HepG2 (cell line): ENCODE measurements around the gene ARID5B. TPM values are rescaled to one million over a fixed set of nuclear protein-coding genes. Genes with fewer than 3 reads are reported as not detected.
A peak's percentile ranks its signal among the peaks of the same experiment; 100 is the strongest.

ENCODE experiments used
- PRMT3 ChIP-seq: sonication (generic); formaldehyde crosslinking; IDR thresholded peaks from 2 replicates; pipeline ENCODE4 v1.8.1; 2022; ENCODE audit warnings: low read depth, mild to moderate bottlenecking, moderate library complexity, missing genetic modification reagents, borderline replicate concordance
- RBAK ChIP-seq: sonication (generic); formaldehyde crosslinking; IDR thresholded peaks from 2 replicates; pipeline ENCODE4 v1.5.1; 2020; ENCODE audit warnings: mild to moderate bottlenecking, missing genetic modification reagents
- ZFP36L1 ChIP-seq: sonication (generic); formaldehyde crosslinking; IDR thresholded peaks from 2 replicates; pipeline ENCODE4 v1.8.0; 2022; ENCODE audit warnings: mild to moderate bottlenecking, missing genetic modification reagents, moderate library complexity
- ZNF251 ChIP-seq: sonication (generic); formaldehyde crosslinking; IDR thresholded peaks from 2 replicates; pipeline ENCODE4 v1.9.0; 2021; ENCODE audit warnings: mild to moderate bottlenecking, missing genetic modification reagents
- ZNF383 ChIP-seq: sonication (generic); formaldehyde crosslinking; IDR thresholded peaks from 2 replicates; pipeline ENCODE4 v1.4.0; 2020; ENCODE audit warnings: missing genetic modification reagents, mild to moderate bottlenecking, borderline replicate concordance
- ZNF773 ChIP-seq: sonication (generic); formaldehyde crosslinking; IDR thresholded peaks from 2 replicates; pipeline ENCODE4 v1.4.0; 2020; ENCODE audit warnings: missing genetic modification reagents, borderline replicate concordance
- polyA plus RNA-seq, 8 experiments: library from polyadenylated mRNA; depleted of rRNA in 3 of 8; stranded (reverse) in 7 of 8; unstranded in 1 of 8; fragments of >200 nt; fragmentation: Illumina TruSeq in 4 of 8; extraction: Trizol in 4 of 8; gene quantifications; 2 replicates each; pipeline versions ENCODE4 v1.2.1 to v1.2.3, GENCODE V29; 2011 to 2016; ENCODE audit warnings: low read depth in 4 of 8, missing spikeins in 1 of 8, mixed read lengths in 1 of 8; ENCODE audit not compliant: insufficient read depth in 1 of 8
- total RNA-seq, 5 experiments: library from RNA; depleted of rRNA; stranded (reverse); fragments of >200 nt; fragmentation: Illumina TruSeq; extraction: Trizol; gene quantifications; 2 replicates each; pipeline ENCODE4 v1.2.3, GENCODE V29; 2016; ENCODE audit warnings: low read depth in 1 of 5
- TF ChIP-seq, protein P1 (sequence below): sonication (generic); formaldehyde crosslinking; IDR thresholded peaks from 2 replicates; pipeline ENCODE4 v1.9.0; 2021; ENCODE audit warnings: mild to moderate bottlenecking, missing genetic modification reagents
- TF ChIP-seq, protein P2 (sequence below): fragments of 450-650 bp; IDR thresholded peaks from 2 replicates; pipeline ENCODE4 v1.6.1; 2017; ENCODE audit warnings: mild to moderate bottlenecking
- TF ChIP-seq, protein P3 (sequence below): sonication (generic); formaldehyde crosslinking; IDR thresholded peaks from 2 replicates; pipeline ENCODE4 v1.8.1; 2023; ENCODE audit warnings: missing genetic modification reagents, inconsistent platforms, borderline replicate concordance
- TF ChIP-seq, protein P4 (sequence below), 2 experiments: fragments of 450-650 bp in 1 of 2; sonication (generic) in 1 of 2; formaldehyde crosslinking; IDR thresholded peaks; 2 replicates each; pipeline versions ENCODE4 v1.5.0 to v1.8.0; 2020 to 2022; ENCODE audit warnings: mild to moderate bottlenecking in 1 of 2, missing genetic modification reagents in 1 of 2
- TF ChIP-seq, protein P5 (sequence below): sonication (generic); formaldehyde crosslinking; IDR thresholded peaks from 2 replicates; pipeline ENCODE4 v1.4.0; 2020; ENCODE audit warnings: mild to moderate bottlenecking, missing genetic modification reagents, borderline replicate concordance
- TF ChIP-seq, protein P6 (sequence below): sonication (generic); formaldehyde crosslinking; IDR thresholded peaks from 2 replicates; pipeline ENCODE4 v1.8.0; 2022; ENCODE audit warnings: missing genetic modification reagents, mild to moderate bottlenecking, inconsistent platforms, borderline replicate concordance

Gene ARID5B
- total and polyA plus RNA-seq, 2 of the 13 experiments (the other 11 are each of a cell fraction or from before 2014, with no cell fraction given) = 6.2 to 21.1 TPM

DNA sequence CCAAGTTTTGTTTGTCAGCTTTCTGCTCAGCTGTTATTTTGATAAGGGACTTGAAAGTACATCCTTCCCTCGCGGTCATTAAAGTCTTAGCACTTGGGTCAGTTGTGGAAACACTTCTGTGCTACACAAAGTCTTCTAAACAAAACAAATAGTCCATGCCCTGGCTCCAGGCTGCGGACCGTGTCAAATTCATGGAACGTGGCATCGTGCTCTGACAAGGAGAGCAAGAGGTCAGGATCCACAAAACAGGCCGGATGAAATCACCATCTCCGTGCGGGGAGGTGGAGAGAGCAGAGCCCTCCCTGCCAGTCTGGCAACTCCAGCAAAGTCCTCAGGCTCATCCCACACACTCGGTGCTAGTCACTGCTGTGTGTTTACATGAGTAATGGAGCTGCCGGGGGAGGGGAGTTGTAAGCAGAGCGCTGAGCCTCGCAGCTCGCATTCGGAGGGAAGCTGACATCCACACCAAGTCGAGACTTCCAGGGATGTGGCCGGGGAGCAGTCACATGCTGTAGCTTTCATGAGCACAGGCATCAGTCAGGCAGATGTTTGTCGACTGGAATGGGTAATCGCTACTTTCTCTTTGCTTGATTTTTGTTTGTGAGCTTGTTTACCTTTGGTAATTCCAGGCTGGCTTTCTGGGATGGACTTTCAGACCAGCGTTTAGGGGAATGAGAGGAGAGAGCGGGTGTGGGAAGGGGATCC is 147.6 kb downstream of the ARID5B start (continued):
- TF ChIP-seq, protein P1, sequence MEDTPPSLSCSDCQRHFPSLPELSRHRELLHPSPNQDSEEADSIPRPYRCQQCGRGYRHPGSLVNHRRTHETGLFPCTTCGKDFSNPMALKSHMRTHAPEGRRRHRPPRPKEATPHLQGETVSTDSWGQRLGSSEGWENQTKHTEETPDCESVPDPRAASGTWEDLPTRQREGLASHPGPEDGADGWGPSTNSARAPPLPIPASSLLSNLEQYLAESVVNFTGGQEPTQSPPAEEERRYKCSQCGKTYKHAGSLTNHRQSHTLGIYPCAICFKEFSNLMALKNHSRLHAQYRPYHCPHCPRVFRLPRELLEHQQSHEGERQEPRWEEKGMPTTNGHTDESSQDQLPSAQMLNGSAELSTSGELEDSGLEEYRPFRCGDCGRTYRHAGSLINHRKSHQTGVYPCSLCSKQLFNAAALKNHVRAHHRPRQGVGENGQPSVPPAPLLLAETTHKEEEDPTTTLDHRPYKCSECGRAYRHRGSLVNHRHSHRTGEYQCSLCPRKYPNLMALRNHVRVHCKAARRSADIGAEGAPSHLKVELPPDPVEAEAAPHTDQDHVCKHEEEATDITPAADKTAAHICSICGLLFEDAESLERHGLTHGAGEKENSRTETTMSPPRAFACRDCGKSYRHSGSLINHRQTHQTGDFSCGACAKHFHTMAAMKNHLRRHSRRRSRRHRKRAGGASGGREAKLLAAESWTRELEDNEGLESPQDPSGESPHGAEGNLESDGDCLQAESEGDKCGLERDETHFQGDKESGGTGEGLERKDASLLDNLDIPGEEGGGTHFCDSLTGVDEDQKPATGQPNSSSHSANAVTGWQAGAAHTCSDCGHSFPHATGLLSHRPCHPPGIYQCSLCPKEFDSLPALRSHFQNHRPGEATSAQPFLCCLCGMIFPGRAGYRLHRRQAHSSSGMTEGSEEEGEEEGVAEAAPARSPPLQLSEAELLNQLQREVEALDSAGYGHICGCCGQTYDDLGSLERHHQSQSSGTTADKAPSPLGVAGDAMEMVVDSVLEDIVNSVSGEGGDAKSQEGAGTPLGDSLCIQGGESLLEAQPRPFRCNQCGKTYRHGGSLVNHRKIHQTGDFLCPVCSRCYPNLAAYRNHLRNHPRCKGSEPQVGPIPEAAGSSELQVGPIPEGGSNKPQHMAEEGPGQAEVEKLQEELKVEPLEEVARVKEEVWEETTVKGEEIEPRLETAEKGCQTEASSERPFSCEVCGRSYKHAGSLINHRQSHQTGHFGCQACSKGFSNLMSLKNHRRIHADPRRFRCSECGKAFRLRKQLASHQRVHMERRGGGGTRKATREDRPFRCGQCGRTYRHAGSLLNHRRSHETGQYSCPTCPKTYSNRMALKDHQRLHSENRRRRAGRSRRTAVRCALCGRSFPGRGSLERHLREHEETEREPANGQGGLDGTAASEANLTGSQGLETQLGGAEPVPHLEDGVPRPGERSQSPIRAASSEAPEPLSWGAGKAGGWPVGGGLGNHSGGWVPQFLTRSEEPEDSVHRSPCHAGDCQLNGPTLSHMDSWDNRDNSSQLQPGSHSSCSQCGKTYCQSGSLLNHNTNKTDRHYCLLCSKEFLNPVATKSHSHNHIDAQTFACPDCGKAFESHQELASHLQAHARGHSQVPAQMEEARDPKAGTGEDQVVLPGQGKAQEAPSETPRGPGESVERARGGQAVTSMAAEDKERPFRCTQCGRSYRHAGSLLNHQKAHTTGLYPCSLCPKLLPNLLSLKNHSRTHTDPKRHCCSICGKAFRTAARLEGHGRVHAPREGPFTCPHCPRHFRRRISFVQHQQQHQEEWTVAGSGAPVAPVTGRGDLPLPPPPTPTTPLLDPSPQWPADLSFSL (CRISPR knock-in tag) = peak; percentile 78
- TF ChIP-seq ZNF251 (CRISPR knock-in tag) (no peak), ZNF773 (CRISPR knock-in tag) (no peak), PRMT3 (peak; percentile 90; the same call in 1 of the 2 replicates), ZFP36L1 (CRISPR knock-in tag) (peak; percentile 74; the same call in 1 of the 2 replicates), RBAK (CRISPR knock-in tag) (no peak), ZNF383 (CRISPR knock-in tag) (no peak)
- TF ChIP-seq, protein P2, sequence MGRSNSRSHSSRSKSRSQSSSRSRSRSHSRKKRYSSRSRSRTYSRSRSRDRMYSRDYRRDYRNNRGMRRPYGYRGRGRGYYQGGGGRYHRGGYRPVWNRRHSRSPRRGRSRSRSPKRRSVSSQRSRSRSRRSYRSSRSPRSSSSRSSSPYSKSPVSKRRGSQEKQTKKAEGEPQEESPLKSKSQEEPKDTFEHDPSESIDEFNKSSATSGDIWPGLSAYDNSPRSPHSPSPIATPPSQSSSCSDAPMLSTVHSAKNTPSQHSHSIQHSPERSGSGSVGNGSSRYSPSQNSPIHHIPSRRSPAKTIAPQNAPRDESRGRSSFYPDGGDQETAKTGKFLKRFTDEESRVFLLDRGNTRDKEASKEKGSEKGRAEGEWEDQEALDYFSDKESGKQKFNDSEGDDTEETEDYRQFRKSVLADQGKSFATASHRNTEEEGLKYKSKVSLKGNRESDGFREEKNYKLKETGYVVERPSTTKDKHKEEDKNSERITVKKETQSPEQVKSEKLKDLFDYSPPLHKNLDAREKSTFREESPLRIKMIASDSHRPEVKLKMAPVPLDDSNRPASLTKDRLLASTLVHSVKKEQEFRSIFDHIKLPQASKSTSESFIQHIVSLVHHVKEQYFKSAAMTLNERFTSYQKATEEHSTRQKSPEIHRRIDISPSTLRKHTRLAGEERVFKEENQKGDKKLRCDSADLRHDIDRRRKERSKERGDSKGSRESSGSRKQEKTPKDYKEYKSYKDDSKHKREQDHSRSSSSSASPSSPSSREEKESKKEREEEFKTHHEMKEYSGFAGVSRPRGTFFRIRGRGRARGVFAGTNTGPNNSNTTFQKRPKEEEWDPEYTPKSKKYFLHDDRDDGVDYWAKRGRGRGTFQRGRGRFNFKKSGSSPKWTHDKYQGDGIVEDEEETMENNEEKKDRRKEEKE = no peak
- TF ChIP-seq, protein P3, sequence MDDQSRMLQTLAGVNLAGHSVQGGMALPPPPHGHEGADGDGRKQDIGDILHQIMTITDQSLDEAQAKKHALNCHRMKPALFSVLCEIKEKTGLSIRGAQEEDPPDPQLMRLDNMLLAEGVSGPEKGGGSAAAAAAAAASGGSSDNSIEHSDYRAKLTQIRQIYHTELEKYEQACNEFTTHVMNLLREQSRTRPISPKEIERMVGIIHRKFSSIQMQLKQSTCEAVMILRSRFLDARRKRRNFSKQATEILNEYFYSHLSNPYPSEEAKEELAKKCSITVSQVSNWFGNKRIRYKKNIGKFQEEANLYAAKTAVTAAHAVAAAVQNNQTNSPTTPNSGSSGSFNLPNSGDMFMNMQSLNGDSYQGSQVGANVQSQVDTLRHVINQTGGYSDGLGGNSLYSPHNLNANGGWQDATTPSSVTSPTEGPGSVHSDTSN (CRISPR knock-in tag) = no peak
- TF ChIP-seq, protein P4, sequence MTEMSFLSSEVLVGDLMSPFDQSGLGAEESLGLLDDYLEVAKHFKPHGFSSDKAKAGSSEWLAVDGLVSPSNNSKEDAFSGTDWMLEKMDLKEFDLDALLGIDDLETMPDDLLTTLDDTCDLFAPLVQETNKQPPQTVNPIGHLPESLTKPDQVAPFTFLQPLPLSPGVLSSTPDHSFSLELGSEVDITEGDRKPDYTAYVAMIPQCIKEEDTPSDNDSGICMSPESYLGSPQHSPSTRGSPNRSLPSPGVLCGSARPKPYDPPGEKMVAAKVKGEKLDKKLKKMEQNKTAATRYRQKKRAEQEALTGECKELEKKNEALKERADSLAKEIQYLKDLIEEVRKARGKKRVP (CRISPR knock-in tag; IDR thresholded peaks at IDR 0.05) = peak in 1 of 2 experiments; percentile 80; a peak in 2 of 4 replicates
- TF ChIP-seq, protein P5, sequence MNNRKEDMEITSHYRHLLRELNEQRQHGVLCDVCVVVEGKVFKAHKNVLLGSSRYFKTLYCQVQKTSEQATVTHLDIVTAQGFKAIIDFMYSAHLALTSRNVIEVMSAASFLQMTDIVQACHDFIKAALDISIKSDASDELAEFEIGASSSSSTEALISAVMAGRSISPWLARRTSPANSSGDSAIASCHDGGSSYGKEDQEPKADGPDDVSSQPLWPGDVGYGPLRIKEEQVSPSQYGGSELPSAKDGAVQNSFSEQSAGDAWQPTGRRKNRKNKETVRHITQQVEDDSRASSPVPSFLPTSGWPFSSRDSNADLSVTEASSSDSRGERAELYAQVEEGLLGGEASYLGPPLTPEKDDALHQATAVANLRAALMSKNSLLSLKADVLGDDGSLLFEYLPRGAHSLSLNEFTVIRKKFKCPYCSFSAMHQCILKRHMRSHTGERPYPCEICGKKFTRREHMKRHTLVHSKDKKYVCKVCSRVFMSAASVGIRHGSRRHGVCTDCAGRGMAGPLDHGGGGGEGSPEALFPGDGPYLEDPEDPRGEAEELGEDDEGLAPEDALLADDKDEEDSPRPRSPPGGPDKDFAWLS (CRISPR knock-in tag) = no peak
- TF ChIP-seq, protein P6, sequence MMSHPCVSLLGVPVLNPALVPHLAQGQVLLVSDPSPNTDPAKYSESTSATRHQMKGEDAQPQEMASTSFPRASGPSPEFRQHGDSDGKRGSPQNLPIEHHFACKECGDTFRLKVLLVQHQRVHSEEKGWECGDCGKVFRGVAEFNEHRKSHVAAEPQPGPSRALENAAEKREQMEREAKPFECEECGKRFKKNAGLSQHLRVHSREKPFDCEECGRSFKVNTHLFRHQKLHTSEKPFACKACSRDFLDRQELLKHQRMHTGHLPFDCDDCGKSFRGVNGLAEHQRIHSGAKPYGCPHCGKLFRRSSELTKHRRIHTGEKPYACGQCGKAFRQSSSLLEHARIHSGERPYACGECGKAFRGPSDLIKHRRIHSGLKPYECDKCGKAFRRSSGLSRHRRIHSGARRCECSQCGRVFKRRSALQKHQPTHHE (CRISPR knock-in tag) = peak; percentile 53; the same call in 1 of the 2 replicates
